H1 (cell line): Measurements from ENCODE around the gene SNED1. TPM values are rescaled to one million over a fixed set of nuclear protein-coding genes. Genes with fewer than 3 reads are reported as not detected.

Experiments used
- CTCF ChIA-PET: fragments of 300-600 bp; sonication (Branson Sonifier 250); formaldehyde crosslinking; loops from one replicate; lab custom pipeline; 2021; ENCODE audit not compliant: partially characterized antibody; lab: Charles Lee
- POLR2A ChIA-PET: fragments of 300-600 bp; sonication (Branson Sonifier 250); formaldehyde crosslinking; loops from one replicate; lab custom pipeline; 2021; ENCODE audit warnings: inconsistent platforms; ENCODE audit not compliant: partially characterized antibody; lab: Charles Lee
- DNase-seq, 2 experiments: peaks; one replicate each; pipeline versions ENCODE4 v3.0.0 to v3.0.0-alpha.2; 2010 to 2022; ENCODE audit warnings: low spot score in 2 of 2, low read depth in 1 of 2, mixed read lengths in 1 of 2
- FAIRE-seq: peaks from 2 replicates; lab custom pipeline; 2011; peaks lifted over from hg19 to GRCh38; lab: Jason Lieb, UNC
- H2AFZ ChIP-seq: 2 replicates; pipeline ENCODE4 v1.8.1; 2012; ENCODE audit warnings: low read length, inconsistent platforms
- H2AK5ac ChIP-seq: 2 replicates; pipeline ENCODE4 v1.6.1; 2013; ENCODE audit warnings: low read depth, low read length
- H2BK120ac ChIP-seq: replicated peaks from 2 replicates; pipeline ENCODE3; 2013; ENCODE audit warnings: low read depth, low read length, inconsistent platforms
- H2BK12ac ChIP-seq: 2 replicates; pipeline ENCODE4 v1.6.1; 2013; ENCODE audit warnings: low read depth, low read length
- H2BK15ac ChIP-seq: 2 replicates; pipeline ENCODE4 v1.6.1; 2013; ENCODE audit warnings: low read length
- H2BK20ac ChIP-seq: 2 replicates; pipeline ENCODE4 v1.6.1; 2013; ENCODE audit warnings: low read length
- H2BK5ac ChIP-seq: 2 replicates; pipeline ENCODE4 v1.6.1; 2013; ENCODE audit warnings: low read depth, low read length
- H3K14ac ChIP-seq: 2 replicates; pipeline ENCODE4 v1.6.1; 2013; ENCODE audit warnings: inconsistent platforms; ENCODE audit not compliant: insufficient read length
- H3K18ac ChIP-seq: 2 replicates; pipeline ENCODE4 v1.6.1; 2013; ENCODE audit warnings: low read length; ENCODE audit errors: extremely low read depth
- H3K23ac ChIP-seq: 2 replicates; pipeline ENCODE4 v1.6.1; 2013; ENCODE audit warnings: inconsistent platforms; ENCODE audit not compliant: insufficient read length
- H3K23me2 ChIP-seq: 2 replicates; pipeline ENCODE4 v1.6.1; 2013; ENCODE audit warnings: low read depth, low read length
- H3K27ac ChIP-seq: 2 replicates; pipeline ENCODE4 v1.6.1; 2011; ENCODE audit warnings: low read depth, low read length, inconsistent platforms
- H3K27me3 ChIP-seq, 4 experiments: replicated peaks in 1 of 4; 1 replicate in 1 of 4; 2 replicates in 3 of 4; pipeline versions ENCODE4 v1.6.1 to v1.8.1; 2011 to 2013; ENCODE audit warnings: low read length in 3 of 4, mild to moderate bottlenecking in 3 of 4, inconsistent platforms in 2 of 4, mixed read lengths in 2 of 4, moderate library complexity in 1 of 4; ENCODE audit not compliant: control insufficient read depth in 3 of 4, insufficient read depth in 3 of 4; ENCODE audit errors: extremely low read depth in 1 of 4
- H3K36me3 ChIP-seq, 4 experiments: 2 replicates each; pipeline versions ENCODE4 v1.6.1 to v1.8.1; 2011 to 2013; ENCODE audit warnings: mild to moderate bottlenecking in 4 of 4, low read length in 3 of 4, moderate library complexity in 2 of 4, control low read depth in 1 of 4, inconsistent platforms in 1 of 4; ENCODE audit not compliant: insufficient read depth in 4 of 4, control insufficient read depth in 2 of 4
- H3K4ac ChIP-seq: replicated peaks from 2 replicates; pipeline ENCODE3; 2013; ENCODE audit warnings: low read length, low read depth, mixed read lengths, inconsistent platforms; ENCODE audit not compliant: insufficient read length
- H3K4me1 ChIP-seq, 4 experiments: replicated peaks in 1 of 4; 1 replicate in 1 of 4; 2 replicates in 3 of 4; pipeline versions ENCODE4 v1.6.1 to v1.8.1; 2011 to 2013; ENCODE audit warnings: low read length in 3 of 4, inconsistent platforms in 2 of 4, mixed read lengths in 1 of 4; ENCODE audit not compliant: insufficient read depth in 4 of 4, control insufficient read depth in 3 of 4
- H3K4me2 ChIP-seq, 2 experiments: 2 replicates each; pipeline versions ENCODE4 v1.6.1 to v1.8.1; 2011 to 2013; ENCODE audit warnings: low read depth in 2 of 2, low read length in 2 of 2, control low read depth in 1 of 2, inconsistent platforms in 1 of 2, mild to moderate bottlenecking in 1 of 2; ENCODE audit not compliant: insufficient read depth in 1 of 2
- H3K4me3 ChIP-seq, 4 experiments: fragments of 200-600, 300-600 bp in 1 of 4; sonication (generic), shearing (Covaris generic), sonication (Bioruptor Twin) in 1 of 4; 2 replicates each; pipeline versions ENCODE4 v1.5.1 to v1.8.1; 2011 to 2016; ENCODE audit warnings: low read length in 4 of 4, low read depth in 3 of 4, control low read depth in 2 of 4, inconsistent platforms in 2 of 4, mild to moderate bottlenecking in 2 of 4, mixed read lengths in 1 of 4, moderate library complexity in 1 of 4; ENCODE audit not compliant: insufficient read depth in 2 of 4; ENCODE audit errors: extremely low read depth in 1 of 4
- H3K56ac ChIP-seq: replicated peaks from 2 replicates; pipeline ENCODE3; 2013; ENCODE audit warnings: low read depth, mild to moderate bottlenecking, mixed read lengths, low read length, inconsistent platforms; ENCODE audit not compliant: insufficient read length
- H3K79me1 ChIP-seq: 2 replicates; pipeline ENCODE4 v1.6.1; 2013; ENCODE audit warnings: low read depth, low read length, control low read depth
- H3K79me2 ChIP-seq, 2 experiments: 2 replicates each; pipeline versions ENCODE4 v1.6.1 to v1.8.1; 2012 to 2013; ENCODE audit warnings: low read length in 2 of 2, mild to moderate bottlenecking in 2 of 2, inconsistent platforms in 1 of 2; ENCODE audit not compliant: insufficient read depth in 2 of 2, control insufficient read depth in 1 of 2
- H3K9ac ChIP-seq, 4 experiments: replicated peaks in 1 of 4; 1 replicate in 1 of 4; 2 replicates in 3 of 4; pipeline versions ENCODE4 v1.6.1 to v1.8.1; 2011 to 2013; ENCODE audit warnings: low read depth in 3 of 4, low read length in 3 of 4, control low read depth in 2 of 4, mild to moderate bottlenecking in 2 of 4, moderate library complexity in 2 of 4, inconsistent platforms in 1 of 4; ENCODE audit errors: extremely low read depth in 1 of 4
- H3K9me3 ChIP-seq, 2 experiments: 2 replicates each; pipeline versions ENCODE4 v1.6.1 to v1.8.1; 2012 to 2013; ENCODE audit warnings: mild to moderate bottlenecking in 2 of 2, moderate library complexity in 2 of 2, control low read depth in 1 of 2, inconsistent platforms in 1 of 2, low read depth in 1 of 2, low read length in 1 of 2, mixed read lengths in 1 of 2; ENCODE audit not compliant: insufficient read depth in 2 of 2
- H4K20me1 ChIP-seq, 2 experiments: replicated peaks in 1 of 2; 2 replicates each; pipeline versions ENCODE3 to v1.8.1; 2011 to 2013; ENCODE audit warnings: inconsistent platforms in 2 of 2, low read length in 2 of 2, mild to moderate bottlenecking in 1 of 2; ENCODE audit not compliant: insufficient read depth in 2 of 2, control insufficient read depth in 1 of 2
- H4K5ac ChIP-seq: 2 replicates; pipeline ENCODE4 v1.6.1; 2013; ENCODE audit warnings: low read length, low read depth, mixed read lengths, inconsistent platforms; ENCODE audit not compliant: insufficient read length
- H4K8ac ChIP-seq: 2 replicates; pipeline ENCODE4 v1.8.0; 2013; ENCODE audit warnings: mild to moderate bottlenecking, moderate library complexity, low read length, inconsistent platforms; ENCODE audit not compliant: insufficient read depth; ENCODE audit errors: extremely low read depth
- H4K91ac ChIP-seq: replicated peaks from 2 replicates; pipeline ENCODE3; 2013; ENCODE audit warnings: low read length, mixed read lengths, inconsistent platforms; ENCODE audit not compliant: insufficient read length
- CTBP2 ChIP-seq: IDR thresholded peaks from 2 replicates; pipeline ENCODE4 v1.7.0; 2011; ENCODE audit warnings: borderline replicate concordance, mild to moderate bottlenecking, moderate library complexity, mixed read lengths, low read length; ENCODE audit not compliant: insufficient read depth, insufficient read length
- CTCF ChIP-seq, 3 experiments: IDR thresholded peaks; 1 replicate in 2 of 3; 2 replicates in 1 of 3; pipeline versions ENCODE4 v1.5.1 to v1.6.1; 2011; ENCODE audit warnings: low read length in 3 of 3, mild to moderate bottlenecking in 3 of 3, inconsistent platforms in 2 of 3, low read depth in 1 of 3, moderate library complexity in 1 of 3; ENCODE audit not compliant: insufficient read depth in 1 of 3; ENCODE audit errors: control extremely low read depth in 1 of 3
- EZH2 ChIP-seq: fragments of 200-600 bp; sonication (generic); IDR thresholded peaks from 2 replicates; pipeline ENCODE4 v1.7.1; 2012; ENCODE audit warnings: low read depth, mild to moderate bottlenecking, moderate library complexity, low read length, inconsistent platforms; ENCODE audit not compliant: severe bottlenecking
- JUND ChIP-seq: IDR thresholded peaks from 2 replicates; pipeline ENCODE4 v1.6.1; 2011; ENCODE audit warnings: mild to moderate bottlenecking, improper control_type of control experiment, low read length
- SUZ12 ChIP-seq: fragments of 200-600 bp; sonication (generic); IDR thresholded peaks from 2 replicates; pipeline ENCODE4 v1.6.1; 2012; ENCODE audit warnings: mild to moderate bottlenecking, inconsistent platforms, low read length, moderate library complexity, mixed read lengths
- TAF1 ChIP-seq: IDR thresholded peaks from 2 replicates; pipeline ENCODE4 v1.6.1; 2011; ENCODE audit warnings: mild to moderate bottlenecking, low read depth, low read length
- TAF7 ChIP-seq: optimal IDR thresholded peaks from 2 replicates; pipeline ENCODE3; 2011; ENCODE audit warnings: low read depth, mild to moderate bottlenecking, inconsistent platforms, low read length, moderate library complexity, borderline replicate concordance
- TCF12 ChIP-seq: IDR thresholded peaks from 2 replicates; pipeline ENCODE4 v1.6.1; 2011; ENCODE audit warnings: low read depth, mild to moderate bottlenecking, low read length
- TEAD4 ChIP-seq: IDR thresholded peaks from 2 replicates; pipeline ENCODE4 v1.6.1; 2012; ENCODE audit warnings: low read depth, low read length, inconsistent platforms, mixed read lengths
- YY1 ChIP-seq: IDR thresholded peaks from 2 replicates; pipeline ENCODE4 v1.6.1; 2011; ENCODE audit warnings: low read depth, mild to moderate bottlenecking, low read length
- WGBS, 2 experiments: shearing (Covaris generic) in 1 of 2; methylation state at CpG; one replicate each; pipeline versions ENCODE4 v1.1.6 to v1.1.7; 2013 to 2015; ENCODE audit warnings: low lambda C conversion rate in 2 of 2, mixed read lengths in 2 of 2, inconsistent platforms in 1 of 2, low coverage in 1 of 2, missing lambda C conversion rate in 1 of 2; ENCODE audit not compliant: insufficient replicate concordance in 2 of 2, insufficient coverage in 1 of 2, insufficient read length in 1 of 2; ENCODE audit errors: extremely low coverage in 1 of 2, missing lambda C conversion rate in 1 of 2; 5-methylcytosine and 5-hydroxymethylcytosine counted together
- polyA plus RNA-seq, 7 experiments: library from polyadenylated mRNA; depleted of rRNA in 3 of 7; stranded (reverse) in 5 of 7; unstranded in 2 of 7; fragments of >200 nt in 5 of 7; fragments of 200-250 nt in 2 of 7; gene quantifications; 1 replicate in 5 of 7; 2 replicates in 1 of 7; 4 replicates in 1 of 7; pipeline versions ENCODE4 v1.2.1 to v1.2.3, GENCODE V29; 2011 to 2013; ENCODE audit warnings: missing spikeins in 2 of 7, mixed read lengths in 2 of 7
- total RNA-seq: library from RNA; stranded (reverse); fragmentation: NEBNext Ultra II Directional; extraction: Animal tissue kit (Norgen Biotek cat#: 25700); gene quantifications from 2 replicates; pipeline ENCODE4 v1.2.1, GENCODE V29; 2021

Gene SNED1
- total and polyA plus RNA-seq, 2 of the 8 experiments (the other 6 are each of a cell fraction or from before 2014, with no cell fraction given) = 1.9 TPM

GRCh38 chr2:241091734-241092445 lies 93.5 kb downstream of the SNED1 start:
- Histone ChIP-seq H4K8ac (no peak overlapping the region), H3K14ac (no peak overlapping the region), H3K56ac (no peak overlapping the region), H3K9me3 (no peaks in the 10 kb centered on the region), H3K18ac (no peak overlapping the region), H2AK5ac (no peak overlapping the region), H2BK20ac (no peak overlapping the region), H2BK120ac (no peak overlapping the region), H3K36me3 (peaks cover 13 to 37% (median 29%) of the 10 kb centered on the region in 4 experiments), H4K91ac (no peak overlapping the region), H3K4ac (no peak overlapping the region), H3K4me1 (peaks cover 0 to 12% (median 6%) of the 10 kb centered on the region in 4 experiments; a peak in 5 of 7 replicates), H3K27me3 (no peaks in the 10 kb centered on the region), H3K23ac (no peak overlapping the region), H2AFZ (no peak overlapping the region), H4K5ac (no peak overlapping the region), H3K4me2 (no peak overlapping the region), H3K27ac (no peak overlapping the region), H3K79me1 (peaks cover under 1% of the 10 kb centered on the region; the same call in 1 of the 2 replicates), H2BK5ac (no peak overlapping the region), H4K20me1 (peaks cover 0 to 5% of the 10 kb centered on the region in 2 experiments), H3K4me3 (no peak overlapping the region), H2BK15ac (no peak overlapping the region), H3K9ac (no peak overlapping the region), H3K23me2 (no peaks in the 10 kb centered on the region), H2BK12ac (no peak overlapping the region), H3K79me2 (peaks cover 0 to 2% of the 10 kb centered on the region in 2 experiments; a peak in 1 of 4 replicates)
- WGBS, 2 experiments = 93% methylated on average over 22 of the region's 22 CpGs; no CpG with 5 or more reads in 1 of the 2 experiments
- POLR2A ChIA-PET = interaction anchor here (0.9 to 2.1 kb wide), 2 partner anchors 10 kb away, joined by 4 to 7 read pairs; partner anchors contain the start of gene MTERF4
- FAIRE-seq (no peak), DNase-seq (no peak)
- CTCF ChIA-PET = interaction anchor here (0.7 to 3.0 kb wide), 5 partner anchors 10 to 177 kb away, joined by 3 to 10 read pairs (median 3); no protein-coding TSS in a partner anchor
- TF ChIP-seq TCF12 (no peak), SUZ12 (no peak), TEAD4 (no peak), YY1 (no peak), CTCF (IDR thresholded peaks at IDR 0.05; ENCODE audit: control extremely low read depth in 1 of 3, insufficient read depth in 1 of 3, low read depth in 1 of 3, low read length in 3 of 3) (no peak), TAF7 (no peak), CTBP2 (no peak), EZH2 (no peak), JUND (no peak), TAF1 (no peak)
